ENCODE measurements around the gene DEDD. TPM values are rescaled to one million over a fixed set of nuclear protein-coding genes. Genes with fewer than 3 reads are reported as not detected.

DEDD gene
- total RNA-seq, 1 experiment from 2014 or later, result 63.6 TPM

DNA sequence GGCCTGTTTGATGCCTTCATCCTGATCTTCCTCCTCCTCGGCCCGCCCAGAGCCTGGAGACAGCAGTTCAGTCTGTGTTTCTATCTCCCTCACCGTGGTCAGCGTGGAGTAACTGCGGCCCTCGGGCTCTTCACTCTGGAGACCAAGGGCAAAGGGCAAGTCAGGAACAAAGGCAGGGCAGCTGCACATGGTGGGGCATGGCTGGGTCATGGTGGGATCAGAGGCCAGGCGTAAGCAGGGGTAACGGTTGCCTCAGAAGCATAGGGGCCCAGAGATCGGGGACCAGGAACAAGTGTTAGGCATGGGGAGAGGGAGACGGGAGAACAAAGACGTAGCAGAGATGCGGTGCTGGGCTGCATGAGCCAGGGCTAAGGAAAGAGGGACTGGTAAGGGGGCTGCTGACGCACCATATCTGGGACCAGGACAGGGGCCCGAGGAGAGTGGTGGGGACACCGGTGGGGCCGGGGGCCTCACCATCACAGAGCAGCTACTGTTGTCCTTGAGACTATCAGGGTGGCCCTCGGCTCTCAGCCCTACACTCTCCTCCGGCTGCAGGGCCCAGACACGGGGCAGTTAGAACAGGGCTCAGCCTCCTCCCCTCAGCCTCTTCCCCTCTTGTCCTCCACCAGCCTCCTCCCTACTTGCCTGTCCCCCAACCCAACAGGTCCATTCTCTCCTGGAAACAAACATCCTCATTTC is 59.6 kb downstream of the DEDD start:
- H3K36me3 ChIP-seq (replicated peaks; ENCODE audit: control insufficient read depth, insufficient read depth, low read length), result no peaks in the 10 kb centered on the region
- DNase-seq, result no peak
- no peak overlapping the region for H3K4me3 ChIP-seq (ENCODE audit: insufficient read depth, low read depth, low read length)
- H3K27me3 ChIP-seq (ENCODE audit: control insufficient read depth, insufficient read depth, low read length), result no peaks in the 10 kb centered on the region

DNA sequence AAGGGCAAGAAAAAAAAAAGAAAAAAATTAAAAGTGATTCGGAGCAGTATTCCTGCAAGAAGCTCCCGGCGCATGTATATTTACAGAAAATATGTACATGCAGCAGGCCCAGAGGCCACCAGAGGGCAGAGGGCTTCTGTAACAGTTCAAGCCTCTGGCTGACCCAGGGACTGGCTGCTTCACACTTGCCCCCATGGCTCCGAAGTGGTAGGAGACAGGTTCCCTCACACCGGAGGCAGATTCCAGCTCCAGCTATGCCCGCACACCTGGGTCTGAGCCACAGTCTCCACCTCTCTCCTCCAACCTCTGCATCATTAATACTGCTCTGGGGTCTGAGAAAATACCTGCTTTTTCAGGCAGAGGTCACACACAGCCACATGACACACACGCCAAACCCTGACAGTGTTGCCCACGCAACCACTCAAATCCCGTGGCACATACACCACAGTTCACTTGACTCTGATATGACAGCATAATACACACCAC is 60.5 kb downstream of the DEDD start:
- Histone ChIP-seq H3K27me3 (ENCODE audit: control insufficient read depth, insufficient read depth, low read length) (no peaks in the 10 kb centered on the region; the same call in 1 of the 2 replicates), H3K36me3 (replicated peaks; ENCODE audit: control insufficient read depth, insufficient read depth, low read length) (no peaks in the 10 kb centered on the region), H3K4me3 (ENCODE audit: insufficient read depth, low read depth, low read length) (no peak overlapping the region)
- peak; percentile 91 for DNase-seq

Other genes with a start within 250 kb of the DEDD start
- not detected in 2 replicates for gene ITLN1, start 247.5 kb downstream of the DEDD start, total RNA-seq (2014; rRNA removed; shearing (Covaris generic))
- gene ITLN2, start 177.9 kb downstream of the DEDD start, total RNA-seq (2014; rRNA removed; shearing (Covaris generic)), result 2.7 and 5.2 TPM in 2 replicates
- 211 and 255 TPM in 2 replicates for gene F11R, start 111.5 kb downstream of the DEDD start, total RNA-seq (2014; rRNA removed; shearing (Covaris generic))
- 91.3 and 114 TPM in 2 replicates for gene TSTD1, start 93.7 kb downstream of the DEDD start, total RNA-seq (2014; rRNA removed; shearing (Covaris generic))
- 169 and 176 TPM in 2 replicates for gene USF1, start 86.7 kb downstream of the DEDD start, total RNA-seq (2014; rRNA removed; shearing (Covaris generic))
- 0.11 TPM in 1 of 2 replicates, not detected in the other for gene ARHGAP30, start 62.8 kb downstream of the DEDD start, total RNA-seq (2014; rRNA removed; shearing (Covaris generic))
- gene NECTIN4, start 43.1 kb downstream of the DEDD start, total RNA-seq (2014; rRNA removed; shearing (Covaris generic)), result not detected in 2 replicates
- gene KLHDC9, start 34.3 kb downstream of the DEDD start, total RNA-seq (2014; rRNA removed; shearing (Covaris generic)), result 21.9 and 23.2 TPM in 2 replicates
- gene PFDN2, start 14.6 kb downstream of the DEDD start, total RNA-seq (2014; rRNA removed; shearing (Covaris generic)), result 46.8 and 60.6 TPM in 2 replicates
- 75.9 and 81.5 TPM in 2 replicates for gene NIT1, start 14.6 kb downstream of the DEDD start, total RNA-seq (2014; rRNA removed; shearing (Covaris generic))
- 81.9 and 86.1 TPM in 2 replicates for gene UFC1, start 21.3 kb upstream of the DEDD start, total RNA-seq (2014; rRNA removed; shearing (Covaris generic))
- gene USP21, start 26.8 kb upstream of the DEDD start, total RNA-seq (2014; rRNA removed; shearing (Covaris generic)), result 10.7 and 12.0 TPM in 2 replicates
- gene PPOX, start 33.8 kb upstream of the DEDD start, total RNA-seq (2014; rRNA removed; shearing (Covaris generic)), result 57.3 and 64.7 TPM in 2 replicates
- gene B4GALT3, start 44.8 kb upstream of the DEDD start, total RNA-seq (2014; rRNA removed; shearing (Covaris generic)), result 105 and 106 TPM in 2 replicates
- 9.0 and 11.7 TPM in 2 replicates for gene ADAMTS4, start 66.4 kb upstream of the DEDD start, total RNA-seq (2014; rRNA removed; shearing (Covaris generic))
- 278 and 312 TPM in 2 replicates for gene NDUFS2, start 69.7 kb upstream of the DEDD start, total RNA-seq (2014; rRNA removed; shearing (Covaris generic))
- 0.35 TPM in 1 of 2 replicates, not detected in the other for gene FCER1G, start 82.6 kb upstream of the DEDD start, total RNA-seq (2014; rRNA removed; shearing (Covaris generic))
- gene APOA2, start 91.0 kb upstream of the DEDD start, total RNA-seq (2014; rRNA removed; shearing (Covaris generic)), result 7.2 TPM in 1 of 2 replicates, not detected in the other
- 32.7 and 38.1 TPM in 2 replicates for gene TOMM40L, start 93.4 kb upstream of the DEDD start, total RNA-seq (2014; rRNA removed; shearing (Covaris generic))
- gene NR1I3, start 105.5 kb upstream of the DEDD start, total RNA-seq (2014; rRNA removed; shearing (Covaris generic)), result not detected in 2 replicates
- 0.35 TPM in 1 of 2 replicates, not detected in the other for gene PCP4L1, start 126.1 kb upstream of the DEDD start, total RNA-seq (2014; rRNA removed; shearing (Covaris generic))
- gene MPZ, start 177.3 kb upstream of the DEDD start, total RNA-seq (2014; rRNA removed; shearing (Covaris generic)), result 3.5 and 5.6 TPM in 2 replicates
- gene SDHC, start 181.7 kb upstream of the DEDD start, total RNA-seq (2014; rRNA removed; shearing (Covaris generic)), result 37.3 and 44.3 TPM in 2 replicates
- not detected in 2 replicates for gene CFAP126, start 235.2 kb upstream of the DEDD start, total RNA-seq (2014; rRNA removed; shearing (Covaris generic))